ENCODE measurements around the gene OR10A3.
A peak's percentile ranks its signal among the peaks of the same experiment; 100 is the strongest.

Gene OR10A3

GRCh38 chr11:7892840-7893254 lies 48.7 kb downstream of the OR10A3 start:
- peak; percentile 65 for DNase-seq (ENCODE audit: low spot score)
- TF ChIP-seq CTCF (IDR thresholded peaks at IDR 0.05; ENCODE audit: extremely low read depth, missing control alignments): peak; percentile 68

- TF ChIP-seq CTCF (IDR thresholded peaks at IDR 0.05; ENCODE audit: extremely low read depth, missing control alignments): no peak
- DNase-seq (ENCODE audit: low spot score): no peak
Measured at GRCh38 chr11:7892059-7892699, 49.3 kb downstream of the OR10A3 start.

GRCh38 chr11:7890417-7891172 lies 50.9 kb downstream of the OR10A3 start:
- no peak for TF ChIP-seq CTCF (IDR thresholded peaks at IDR 0.05; ENCODE audit: extremely low read depth, missing control alignments)
- DNase-seq (ENCODE audit: low spot score): no peak

GRCh38 chr11:7889985-7890384 lies 51.5 kb downstream of the OR10A3 start:
- DNase-seq (ENCODE audit: low spot score): peak; percentile 18

More at GRCh38 chr11:7889985-7890384, 51.5 kb downstream of the OR10A3 start:
- no peak for TF ChIP-seq CTCF (IDR thresholded peaks at IDR 0.05; ENCODE audit: extremely low read depth, missing control alignments)
